GM18526 (cell line): Measurements from ENCODE around the gene ENHO.

Experiments
- POLR2A ChIP-seq: IDR thresholded peaks from 3 replicates; pipeline ENCODE4 v1.6.1; 2011; ENCODE audit not compliant: insufficient read length; ENCODE audit errors: extremely low read depth

ENHO gene

DNA sequence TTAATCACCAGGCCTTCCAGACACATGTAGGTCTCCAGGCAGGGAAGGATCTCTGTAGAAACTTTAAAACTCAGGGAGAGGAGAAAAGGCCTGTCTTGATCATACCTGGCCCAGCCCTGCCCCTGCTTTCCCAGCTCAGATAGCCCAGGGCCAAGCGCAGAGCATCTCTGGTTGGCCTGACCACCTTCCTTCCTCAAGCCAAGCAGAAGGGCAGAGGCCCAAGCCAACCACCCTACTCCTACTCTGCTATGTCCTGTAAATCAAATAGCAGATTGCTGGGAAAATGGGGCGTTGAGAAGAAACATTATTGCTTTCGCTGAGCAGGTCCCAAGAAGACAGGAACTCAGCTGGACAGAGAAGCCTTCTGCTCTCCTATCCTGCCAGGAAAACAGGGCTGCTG lies 14.3 kb downstream of the ENHO start:
- no peak for TF ChIP-seq POLR2A

DNA sequence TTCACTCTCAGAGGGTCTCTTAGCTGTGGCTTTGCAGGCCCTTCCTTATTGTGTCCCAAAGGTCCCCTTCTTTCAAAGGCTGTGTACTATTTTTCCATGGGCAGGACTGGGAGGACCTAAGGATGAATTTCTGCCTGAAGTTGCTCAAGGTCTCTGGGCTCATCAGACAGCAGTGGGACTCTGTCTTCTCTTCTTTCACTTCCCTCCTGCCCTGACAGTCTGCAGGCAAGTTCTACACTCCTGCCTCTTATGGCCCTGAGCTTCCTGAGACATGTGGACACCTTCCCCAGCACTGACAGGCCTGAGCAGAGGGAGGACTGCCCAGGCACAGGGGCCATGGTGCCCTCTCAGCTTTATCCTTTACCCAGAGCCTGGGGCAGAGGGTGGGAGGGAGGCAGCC lies 14.8 kb downstream of the ENHO start:
- TF ChIP-seq POLR2A = no peak

DNA sequence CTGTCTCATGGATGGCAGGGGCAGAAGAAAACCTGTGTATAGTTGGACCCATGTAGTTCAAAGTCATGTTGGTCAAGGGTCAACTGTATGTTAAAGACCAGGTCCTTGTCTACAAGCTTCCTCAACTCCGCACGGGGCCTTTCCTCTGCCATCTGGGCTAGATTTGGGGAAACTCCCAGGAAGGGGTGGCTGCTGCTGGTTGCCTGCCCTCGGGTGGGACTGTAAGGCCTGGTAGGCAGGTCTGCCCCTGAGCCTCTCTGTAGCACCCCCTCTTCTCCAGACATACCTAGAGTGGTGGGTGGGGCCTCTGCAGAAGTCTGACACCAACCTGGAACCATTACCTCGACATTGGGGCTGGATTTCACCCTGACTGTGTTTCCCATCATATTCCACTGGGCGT lies 15.2 kb downstream of the ENHO start:
- no peak for TF ChIP-seq POLR2A

DNA sequence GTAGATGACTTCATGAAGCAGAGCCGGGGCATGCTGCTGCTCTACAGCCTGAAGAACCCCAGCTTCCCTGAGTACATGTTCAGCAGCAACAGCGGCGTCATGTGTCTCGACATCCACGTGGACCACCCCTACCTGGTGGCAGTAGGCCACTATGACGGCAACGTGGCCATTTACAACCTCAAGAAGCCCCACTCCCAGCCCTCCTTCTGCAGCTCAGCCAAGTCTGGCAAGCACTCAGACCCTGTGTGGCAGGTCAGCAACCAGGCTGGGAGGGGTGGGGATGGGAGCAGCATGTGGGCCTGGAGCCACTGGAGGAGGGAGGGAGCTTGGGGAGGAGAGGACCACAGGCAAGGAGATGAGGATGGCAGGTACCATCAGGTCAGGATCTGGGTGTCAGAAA lies 16.2 kb downstream of the ENHO start:
- TF ChIP-seq POLR2A = no peak

DNA sequence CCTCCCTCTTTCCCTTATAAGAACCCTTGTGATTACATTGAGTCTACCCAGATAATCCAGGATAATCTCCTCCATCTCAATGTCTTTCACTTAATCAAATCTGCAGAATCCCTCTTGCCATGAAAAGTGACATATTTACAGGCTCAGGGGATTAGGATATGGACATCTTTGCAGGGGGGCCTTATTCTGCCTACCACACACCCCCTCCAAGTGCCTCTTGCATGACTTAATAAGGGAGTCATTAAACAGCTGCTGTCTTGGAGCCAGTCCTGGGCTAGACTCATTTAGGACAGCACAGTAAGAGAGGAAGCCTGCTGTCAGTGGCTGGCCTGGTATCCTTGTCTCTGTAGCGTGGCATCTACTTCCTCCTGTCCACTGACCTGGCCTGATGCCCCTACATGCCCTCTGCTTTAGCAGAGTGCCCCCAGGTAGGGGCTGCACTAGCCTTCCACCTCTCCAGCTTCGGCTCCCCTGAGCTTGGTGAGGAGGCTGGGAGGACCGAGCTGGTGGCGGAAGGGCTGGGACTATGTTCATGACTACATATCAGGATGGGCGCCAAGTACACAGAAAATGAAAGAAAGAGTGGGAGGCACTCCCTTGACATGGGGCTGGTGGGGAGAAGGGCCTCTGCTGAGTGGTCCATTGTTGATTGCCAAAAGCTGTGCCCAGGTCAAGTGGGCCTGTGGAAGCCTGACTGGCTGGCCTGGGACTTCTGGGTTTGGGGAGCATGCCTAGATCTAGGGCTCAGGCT lies 17.2 kb downstream of the ENHO start:
- TF ChIP-seq POLR2A = no peak

DNA sequence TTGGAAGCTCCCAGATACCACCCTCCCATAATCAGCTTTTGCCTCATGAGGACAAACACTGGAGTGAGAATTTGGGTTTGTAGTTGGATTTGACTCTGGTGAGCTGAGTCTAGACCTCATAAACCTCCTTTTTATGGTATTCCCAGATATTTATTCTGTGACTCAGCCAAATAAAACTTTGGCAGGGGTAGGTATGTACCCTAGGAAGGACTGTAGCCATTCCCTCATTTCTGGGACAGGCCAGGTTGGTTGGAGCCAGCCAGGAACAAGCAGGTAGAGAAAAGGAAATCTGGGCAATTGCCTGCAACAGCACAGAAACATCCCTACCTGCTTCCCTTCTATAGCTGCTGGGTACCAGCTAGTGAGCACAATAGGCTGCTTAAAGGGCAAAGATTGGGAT lies 19.4 kb downstream of the ENHO start:
- no peak for TF ChIP-seq POLR2A

DNA sequence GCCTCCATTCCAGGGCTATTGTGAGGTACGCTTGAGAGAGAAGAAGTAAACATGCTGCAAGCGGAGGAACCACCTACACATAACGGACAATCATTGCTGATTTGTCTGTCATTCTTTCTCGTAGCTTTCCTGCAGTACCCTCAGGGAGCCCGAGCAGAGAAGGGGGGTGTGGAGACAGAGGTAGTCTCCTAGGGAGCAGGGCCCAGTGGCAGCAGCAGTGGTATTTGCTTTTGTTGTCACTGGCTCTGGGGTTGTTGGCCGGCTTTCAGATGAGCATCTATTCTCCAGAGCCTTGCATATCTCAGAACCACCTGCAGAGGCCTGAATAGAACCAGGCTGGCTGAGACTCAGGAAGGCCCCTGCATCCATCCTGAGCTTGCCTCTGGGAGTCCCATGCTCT lies 19.9 kb downstream of the ENHO start:
- no peak for TF ChIP-seq POLR2A

DNA sequence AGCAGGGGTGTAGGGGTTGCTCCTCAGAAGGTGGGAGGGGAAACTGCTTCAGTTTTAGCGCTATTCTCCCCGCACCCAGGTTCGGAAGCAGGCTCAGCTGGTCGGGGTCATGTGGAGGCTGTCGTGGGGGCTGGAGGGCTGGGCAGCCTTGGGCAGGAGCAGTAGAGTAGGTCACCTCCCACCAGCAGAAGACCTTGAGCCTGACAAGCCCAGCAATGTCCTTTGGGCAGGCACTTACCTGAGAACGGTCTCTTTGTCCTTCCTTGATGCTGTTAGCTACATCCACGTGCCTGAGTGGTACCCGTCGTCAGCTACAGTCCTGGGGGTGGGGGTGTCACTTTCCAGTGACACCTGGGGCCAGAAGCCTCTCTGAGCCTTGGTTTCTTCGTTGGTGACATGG lies 20.3 kb downstream of the ENHO start:
- no peak for TF ChIP-seq POLR2A

DNA sequence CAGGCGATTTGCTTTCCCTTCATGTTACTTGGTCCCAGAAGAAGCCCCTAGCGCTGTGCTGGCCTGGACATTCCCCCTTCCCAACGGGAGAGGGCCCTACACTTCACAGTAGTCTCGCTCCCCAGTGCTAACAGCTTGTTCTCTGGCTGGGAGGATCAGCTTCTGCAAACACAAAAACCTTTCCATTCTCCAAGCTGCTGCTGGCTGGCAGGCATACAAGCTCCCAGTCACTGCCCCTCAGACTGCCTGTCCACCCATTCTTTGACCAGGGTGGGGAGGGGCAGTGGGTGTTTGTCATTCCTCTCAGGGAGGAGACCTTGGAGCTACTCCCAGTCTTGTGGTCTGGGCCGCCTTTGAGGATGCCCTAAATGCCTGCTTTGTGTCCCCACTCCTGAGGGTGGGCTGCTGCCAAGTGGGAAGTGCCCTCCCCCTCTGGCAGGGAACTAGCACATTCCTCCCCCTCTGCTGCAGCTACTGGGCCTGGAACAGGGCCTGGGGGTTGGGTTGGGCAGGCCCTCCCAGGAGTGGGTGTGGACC lies 20.8 kb downstream of the ENHO start:
- no peak for TF ChIP-seq POLR2A

DNA sequence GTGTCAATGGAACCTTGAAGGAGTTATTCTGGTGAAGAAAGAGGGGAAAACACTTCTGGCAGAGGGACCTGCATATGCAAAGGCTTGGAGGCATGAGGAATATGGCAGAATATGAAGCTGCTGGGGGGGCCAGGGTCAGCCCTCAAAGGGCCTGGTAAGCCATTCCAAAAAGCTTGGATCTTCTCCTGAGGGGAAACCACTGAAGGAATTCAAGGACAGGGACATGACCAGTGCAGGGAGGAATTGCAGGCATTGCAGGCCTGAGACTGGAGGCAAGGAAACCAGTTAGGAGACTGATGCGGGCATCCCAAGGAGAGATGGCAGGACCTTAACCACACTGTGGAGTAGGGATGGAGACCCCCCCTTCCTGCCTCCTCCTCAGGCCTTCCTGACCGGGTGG lies 21.4 kb downstream of the ENHO start:
- TF ChIP-seq POLR2A = no peak

DNA sequence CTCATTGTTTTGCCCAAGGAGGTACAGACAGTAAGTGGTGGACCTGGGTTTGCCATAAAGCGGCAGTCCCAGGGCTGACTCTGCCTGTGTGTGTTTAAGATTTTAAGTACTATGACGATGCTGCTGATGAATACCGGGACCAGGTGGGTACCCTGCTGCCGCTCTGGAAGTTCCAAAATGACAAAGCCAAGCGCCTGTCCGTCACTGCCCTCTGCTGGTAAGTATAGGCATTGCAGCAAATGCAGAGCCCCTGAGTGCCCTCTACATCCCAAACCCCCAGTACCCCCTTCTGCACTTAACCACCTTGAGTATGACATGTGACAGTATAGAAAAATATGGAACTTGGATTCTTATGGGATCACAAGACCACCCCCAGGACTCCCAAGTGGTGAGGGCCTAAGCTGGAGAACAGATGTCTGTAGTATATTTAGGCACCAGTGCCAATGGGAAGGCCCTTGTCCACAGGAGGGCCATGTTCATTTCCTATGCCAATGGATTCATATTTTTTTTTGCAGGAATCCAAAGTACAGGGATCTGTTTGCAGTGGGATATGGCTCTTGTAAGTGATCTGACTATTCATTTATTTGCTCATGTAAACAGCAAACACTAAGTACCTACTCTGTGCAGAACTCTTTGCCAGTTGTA lies 22.0 kb downstream of the ENHO start:
- TF ChIP-seq POLR2A = no peak

DNA sequence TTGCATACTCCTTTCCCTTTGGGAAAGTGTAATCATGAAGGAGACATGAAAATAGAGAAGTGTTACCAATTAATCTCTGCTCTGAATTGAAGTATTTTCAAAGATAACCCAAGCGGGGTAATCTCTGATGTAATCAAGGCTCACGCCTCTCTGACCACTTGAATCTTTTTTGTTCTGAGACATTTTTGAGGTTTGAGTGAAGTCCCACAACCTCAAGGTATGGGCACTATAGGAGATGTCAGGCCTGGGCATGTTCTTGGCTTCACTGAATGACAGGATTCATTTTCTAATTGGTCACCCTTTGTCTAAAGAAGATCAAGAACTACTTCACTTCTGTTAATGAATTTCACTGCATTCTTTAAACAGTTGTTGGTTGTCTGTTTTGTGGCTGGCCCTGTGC lies 23.7 kb downstream of the ENHO start:
- no peak for TF ChIP-seq POLR2A

DNA sequence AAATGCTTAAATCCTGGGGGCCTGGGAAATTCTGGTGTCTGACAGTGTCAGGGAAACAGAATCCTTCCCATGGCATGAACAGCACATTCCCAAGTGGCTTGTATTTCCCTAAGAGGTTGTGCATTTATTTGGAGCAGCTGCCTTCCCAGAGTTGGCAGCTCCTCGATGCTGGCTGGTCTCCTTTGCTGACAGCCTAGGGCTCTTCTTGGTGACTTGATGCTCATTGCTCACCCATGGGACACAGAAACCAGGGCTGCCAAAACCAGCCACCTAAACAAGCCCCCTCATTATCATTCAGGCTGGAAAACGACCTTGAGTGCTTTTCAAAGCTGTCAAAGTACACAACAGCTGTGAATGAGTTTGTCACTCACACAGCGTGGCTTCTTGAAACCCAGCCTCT lies 24.2 kb downstream of the ENHO start:
- no peak for TF ChIP-seq POLR2A

DNA sequence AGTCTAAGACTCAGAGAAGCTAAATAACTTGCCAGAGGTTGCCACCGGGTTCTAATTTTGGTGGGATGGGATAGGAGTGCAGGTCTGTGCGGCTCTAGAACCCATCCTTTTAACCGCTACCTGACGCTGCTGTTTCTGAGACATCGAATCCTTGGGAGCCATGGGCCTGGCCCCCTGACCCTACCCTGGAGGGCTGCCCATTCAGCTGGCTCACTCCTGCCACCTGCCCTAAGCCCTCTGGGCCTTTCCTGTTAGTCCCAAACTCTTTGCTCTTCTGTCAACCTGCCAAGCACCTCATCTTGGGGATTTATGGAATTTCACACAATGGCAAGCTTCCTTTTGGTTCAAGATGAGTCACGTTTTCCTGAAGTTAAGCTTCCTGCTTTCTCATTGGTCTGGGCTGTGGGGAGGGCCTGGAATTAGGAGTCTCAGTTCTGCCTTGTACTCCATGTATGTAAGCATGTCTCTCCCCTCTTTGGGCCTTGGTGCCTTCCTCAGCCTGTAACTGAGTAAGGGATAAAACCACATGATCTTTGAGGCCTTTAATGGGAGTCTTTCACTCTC lies 26.6 kb downstream of the ENHO start:
- no peak for TF ChIP-seq POLR2A

DNA sequence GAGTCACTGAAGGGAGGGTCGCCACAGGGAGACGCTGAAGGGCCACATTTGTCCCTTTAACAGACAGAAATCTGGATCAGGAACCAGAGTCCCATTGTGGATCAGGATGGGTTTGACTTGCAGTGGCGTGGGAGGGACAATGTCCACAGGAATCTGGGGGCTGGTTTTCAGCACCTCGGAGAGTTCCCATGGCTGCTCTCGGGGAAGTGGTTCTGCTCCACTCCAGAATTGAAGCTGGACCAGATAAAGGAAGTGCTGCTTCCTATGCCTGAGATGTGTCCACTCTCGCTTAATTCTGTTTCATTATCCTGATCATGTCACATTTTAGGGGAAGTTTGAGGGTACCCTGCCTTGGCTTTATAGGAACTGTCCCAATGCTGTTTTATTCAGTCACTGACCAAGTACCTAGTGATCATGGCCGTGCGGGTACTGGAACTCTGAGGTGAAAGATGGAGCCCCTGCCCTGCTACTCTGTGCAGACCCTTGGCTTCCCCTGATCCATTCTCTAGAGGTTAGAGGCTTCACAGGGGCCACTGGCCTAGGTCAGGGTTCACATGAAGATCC lies 28.7 kb downstream of the ENHO start:
- TF ChIP-seq POLR2A = no peak

DNA sequence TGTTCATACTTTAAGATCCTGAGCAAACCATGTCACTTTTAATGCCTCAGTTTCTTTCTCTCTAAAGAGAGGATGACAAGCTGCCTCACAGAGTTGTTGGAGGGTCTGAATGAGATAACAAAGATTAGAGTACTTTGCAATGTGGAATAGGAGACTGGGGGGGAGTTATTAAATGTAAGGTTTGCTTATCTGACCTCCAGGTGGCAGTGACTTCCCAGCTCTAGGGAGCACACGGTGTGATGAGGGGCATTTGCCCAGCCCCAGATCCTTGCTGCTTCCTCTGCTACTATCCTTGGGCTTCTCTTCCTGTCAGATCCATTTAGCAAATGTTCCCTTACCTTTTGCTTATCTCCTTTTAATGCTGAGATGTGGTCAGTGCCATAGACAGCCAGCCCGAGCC lies 30.7 kb downstream of the ENHO start:
- no peak for TF ChIP-seq POLR2A
